ENCODE results near the gene CHD5.

DNA sequence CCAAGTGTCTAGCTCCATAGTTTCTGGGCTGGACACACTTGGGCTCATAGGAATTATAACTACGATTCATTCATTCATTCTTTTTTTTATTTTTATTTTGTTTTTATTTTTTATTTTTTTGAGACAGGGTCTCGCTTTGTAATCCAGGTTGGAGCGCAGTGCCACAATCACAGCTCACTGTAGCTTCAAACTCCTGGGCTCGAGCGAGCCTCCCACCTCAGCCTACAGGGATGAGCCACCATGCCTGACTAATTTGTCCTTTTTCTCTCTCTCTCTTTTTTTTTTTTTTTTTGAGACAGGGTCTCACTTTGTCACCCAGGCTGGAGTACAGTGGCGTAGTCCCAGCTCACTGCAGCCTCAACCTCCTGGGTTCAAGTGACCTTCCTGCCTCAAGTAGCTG is 92.2 kb downstream of the CHD5 start:
- TF ChIP-seq GATA3 (IDR thresholded peaks at IDR 0.05; ENCODE audit: low read depth, low read length) (no peak), GATA2 (IDR thresholded peaks at IDR 0.05; ENCODE audit: low read depth, low read length) (no peak)

Measured in SH-SY5Y (cell line).